HFFc6 (cell line): ENCODE measurements around the gene UQCRC1. TPM values are rescaled to one million over a fixed set of nuclear protein-coding genes. Genes with fewer than 3 reads are reported as not detected.

Source experiments
- DNase-seq: peaks from one replicate; pipeline ENCODE4 v3.0.0-alpha.2; 2018
- H3K27ac Mint-ChIP-seq: 2 replicates; pipeline ENCODE4 v1.8.0; 2020; ENCODE audit warnings: mild to moderate bottlenecking, mixed read lengths
- H3K27me3 Mint-ChIP-seq: 2 replicates; pipeline ENCODE4 v1.8.0; 2021; ENCODE audit warnings: mild to moderate bottlenecking, moderate library complexity, mixed read lengths; ENCODE audit not compliant: insufficient read depth
- H3K36me3 Mint-ChIP-seq: 2 replicates; pipeline ENCODE4 v1.8.0; 2021; ENCODE audit warnings: low read depth, mixed read lengths
- H3K4me1 Mint-ChIP-seq: 2 replicates; pipeline ENCODE4 v1.8.0; 2020; ENCODE audit warnings: low read depth, mixed read lengths
- H3K4me3 Mint-ChIP-seq: 2 replicates; pipeline ENCODE4 v1.8.0; 2020; ENCODE audit warnings: mild to moderate bottlenecking, moderate library complexity, mixed read lengths
- H3K9me3 Mint-ChIP-seq: 2 replicates; pipeline ENCODE4 v1.8.0; 2020; ENCODE audit warnings: mild to moderate bottlenecking, mixed read lengths
- CTCF ChIP-seq: fragments of 200-600 bp; sonication (generic); IDR thresholded peaks from 2 replicates; pipeline ENCODE4 v1.5.0; 2021; ENCODE audit warnings: antibody characterized with exemption, mild to moderate bottlenecking
- long read RNA-seq: library from polyadenylated mRNA; unstranded; transcript quantifications from one replicate; pipeline ENCODE4 v2.0.0, GENCODE V29; 2019
- total RNA-seq, 6 experiments: library from RNA; stranded (reverse); fragmentation: NEBNext Ultra II Directional; extraction: Animal tissue kit (Norgen Biotek cat#: 25700); gene quantifications; 2 replicates in 1 of 6; 3 replicates in 5 of 6; pipeline ENCODE4 v1.2.3, GENCODE V29; 2021

The UQCRC1 gene
- total RNA-seq: 100 to 1,000 TPM; 254 to 322 (median 276) TPM
- long read RNA-seq, transcript UQCRC1-201 (13 exons, 1,985 nt): major isoform, 442 of 501 reads
- long read RNA-seq, partial matches to known transcripts: 26 of 501 reads
- long read RNA-seq, other reads (novel, unspliced or antisense): 33 of 501 reads

GRCh38 chr3:48609088-48610005, at the start of gene UQCRC1:
UQCRC1 (minus strand) TSS chr3:48609646; CDS start chr3:48609620, 26 bp downstream.
- H3K4me1 Mint-ChIP-seq: peaks cover 22% of the 10 kb centered on the region
- H3K27ac Mint-ChIP-seq: peak within 1 kb of the TSS; percentile 92
- H3K36me3 Mint-ChIP-seq: peaks cover 12% of the 10 kb centered on the region
- H3K9me3 Mint-ChIP-seq: no peaks in the 10 kb centered on the region
- DNase-seq: peak; percentile 91
- H3K4me3 Mint-ChIP-seq: peak within 1 kb of the TSS; percentile 98
- TF ChIP-seq CTCF: peak; percentile 80
- H3K27me3 Mint-ChIP-seq: peaks cover 3% of the 10 kb centered on the region; the same call in 1 of the 2 replicates

- peaks cover 5% of the 10 kb centered on the region for H3K27me3 Mint-ChIP-seq
- no peak for TF ChIP-seq CTCF
- H3K36me3 Mint-ChIP-seq: peaks cover 21% of the 10 kb centered on the region; the same call in 1 of the 2 replicates
- H3K4me1 Mint-ChIP-seq: no peaks in the 10 kb centered on the region
- H3K9me3 Mint-ChIP-seq: peaks cover 3% of the 10 kb centered on the region
- no peak overlapping the region for H3K27ac Mint-ChIP-seq
- H3K4me3 Mint-ChIP-seq: no peak overlapping the region
- no peak for DNase-seq
Observed at GRCh38 chr3:48656841-48657281, 47.4 kb upstream of the UQCRC1 start.

- peak; percentile 55 for DNase-seq
- Mint-ChIP-seq H3K27me3 (peaks cover 5% of the 10 kb centered on the region), H3K36me3 (peaks cover 21% of the 10 kb centered on the region; the same call in 1 of the 2 replicates), H3K4me3 (no peak overlapping the region), H3K9me3 (peaks cover 3% of the 10 kb centered on the region), H3K27ac (no peak overlapping the region), H3K4me1 (no peaks in the 10 kb centered on the region)
- peak; percentile 75 for TF ChIP-seq CTCF
Observed at GRCh38 chr3:48656061-48656840, 46.8 kb upstream of the UQCRC1 start.

GRCh38 chr3:48655606-48656005, 46.2 kb upstream of the UQCRC1 start:
- TF ChIP-seq CTCF: no peak
- Mint-ChIP-seq H3K4me1 (no peaks in the 10 kb centered on the region), H3K4me3 (peak overlapping the region; percentile 17; the same call in 1 of the 2 replicates), H3K27me3 (peaks cover 9% of the 10 kb centered on the region), H3K27ac (no peak overlapping the region), H3K36me3 (peaks cover 21% of the 10 kb centered on the region; the same call in 1 of the 2 replicates), H3K9me3 (peaks cover 3% of the 10 kb centered on the region)
- DNase-seq: no peak

- peaks cover 7% of the 10 kb centered on the region for H3K27me3 Mint-ChIP-seq
- peaks cover 16% of the 10 kb centered on the region; the same call in 1 of the 2 replicates for H3K36me3 Mint-ChIP-seq
- DNase-seq: no peak
- peaks cover 3% of the 10 kb centered on the region for H3K9me3 Mint-ChIP-seq
- 0 out of 2 replicates have a peak overlapping the region, but pooled peaks have one; percentile 17 for H3K4me3 Mint-ChIP-seq
- no peak overlapping the region for H3K27ac Mint-ChIP-seq
- TF ChIP-seq CTCF: no peak
- H3K4me1 Mint-ChIP-seq: no peaks in the 10 kb centered on the region
Observed at GRCh38 chr3:48655063-48655462, 45.6 kb upstream of the UQCRC1 start.
